Adrenal gland (tissue), 5 donors: ENCODE measurements around the gene OVOL3.

Experiments
- CTCF ChIP-seq, 6 experiments: fragments of 450-650 bp in 4 of 6; fragments of 200-600 bp in 2 of 6; sonication (generic) in 1 of 6; IDR thresholded peaks; 1 replicate in 5 of 6; 2 replicates in 1 of 6; pipeline versions ENCODE4 v1.5.1 to v1.8.0; 2016 to 2021; ENCODE audit warnings: antibody characterized with exemption in 6 of 6, mild to moderate bottlenecking in 2 of 6, moderate library complexity in 1 of 6
- POLR2A ChIP-seq, 2 donors: fragments of 450-650 bp; IDR thresholded peaks; one replicate each; pipeline ENCODE4 v1.6.1; 2017; ENCODE audit warnings: antibody characterized with exemption in 2 of 2, mild to moderate bottlenecking in 2 of 2, moderate library complexity in 1 of 2
- donor health status: DM: no; HTN: no; CAD: no.

GRCh38 chr19:36093146-36093662 is 17.7 kb upstream of the OVOL3 start:
- TF ChIP-seq CTCF (IDR thresholded peaks at IDR 0.05) = no peak
- TF ChIP-seq POLR2A (IDR thresholded peaks at IDR 0.05) = no peak
